PFSK-1 (cell line): ENCODE measurements around the gene TRERF1.

Experiments
- POLR2AphosphoS5 ChIP-seq: IDR thresholded peaks from 2 replicates; pipeline ENCODE4 v1.6.1; 2012; ENCODE audit warnings: low read depth, mild to moderate bottlenecking, control low read depth, low read length, moderate library complexity
- SIN3A ChIP-seq: IDR thresholded peaks from 2 replicates; pipeline ENCODE4 v1.6.1; 2012; ENCODE audit warnings: mild to moderate bottlenecking, low read length, moderate library complexity, borderline replicate concordance; ENCODE audit not compliant: insufficient read depth
- TAF1 ChIP-seq: IDR thresholded peaks from 2 replicates; pipeline ENCODE4 v1.6.1; 2012; ENCODE audit warnings: low read length, control low read depth, borderline replicate concordance; ENCODE audit not compliant: insufficient read depth
- TF ChIP-seq, protein P1 (sequence below), 2 experiments: IDR thresholded peaks; 2 replicates each; pipeline versions ENCODE4 v1.6.1 to v1.8.0; 2011 to 2012; ENCODE audit warnings: low read depth in 2 of 2, low read length in 2 of 2, control low read depth in 1 of 2, inconsistent platforms in 1 of 2, mild to moderate bottlenecking in 1 of 2, moderate library complexity in 1 of 2; ENCODE audit not compliant: insufficient read depth in 1 of 2

DNA sequence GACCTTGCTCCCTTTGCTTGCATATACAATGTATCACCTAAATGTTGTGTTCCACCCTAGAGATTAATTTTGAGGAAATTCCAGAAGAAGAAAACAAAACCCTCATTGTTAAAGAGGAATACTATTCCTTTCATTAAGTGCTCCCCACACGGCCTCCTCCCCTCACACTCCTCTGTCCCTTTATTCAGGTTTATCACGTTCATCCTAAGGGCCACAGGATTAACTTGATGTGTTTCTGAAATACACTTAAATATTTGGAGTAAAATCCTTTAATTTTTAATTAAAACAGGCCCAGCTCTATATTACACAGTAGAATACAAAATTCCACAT, 144.6 kb downstream of the TRERF1 start:
- TF ChIP-seq POLR2AphosphoS5 (no peak), TAF1 (no peak), SIN3A (no peak)
- TF ChIP-seq, protein P1, sequence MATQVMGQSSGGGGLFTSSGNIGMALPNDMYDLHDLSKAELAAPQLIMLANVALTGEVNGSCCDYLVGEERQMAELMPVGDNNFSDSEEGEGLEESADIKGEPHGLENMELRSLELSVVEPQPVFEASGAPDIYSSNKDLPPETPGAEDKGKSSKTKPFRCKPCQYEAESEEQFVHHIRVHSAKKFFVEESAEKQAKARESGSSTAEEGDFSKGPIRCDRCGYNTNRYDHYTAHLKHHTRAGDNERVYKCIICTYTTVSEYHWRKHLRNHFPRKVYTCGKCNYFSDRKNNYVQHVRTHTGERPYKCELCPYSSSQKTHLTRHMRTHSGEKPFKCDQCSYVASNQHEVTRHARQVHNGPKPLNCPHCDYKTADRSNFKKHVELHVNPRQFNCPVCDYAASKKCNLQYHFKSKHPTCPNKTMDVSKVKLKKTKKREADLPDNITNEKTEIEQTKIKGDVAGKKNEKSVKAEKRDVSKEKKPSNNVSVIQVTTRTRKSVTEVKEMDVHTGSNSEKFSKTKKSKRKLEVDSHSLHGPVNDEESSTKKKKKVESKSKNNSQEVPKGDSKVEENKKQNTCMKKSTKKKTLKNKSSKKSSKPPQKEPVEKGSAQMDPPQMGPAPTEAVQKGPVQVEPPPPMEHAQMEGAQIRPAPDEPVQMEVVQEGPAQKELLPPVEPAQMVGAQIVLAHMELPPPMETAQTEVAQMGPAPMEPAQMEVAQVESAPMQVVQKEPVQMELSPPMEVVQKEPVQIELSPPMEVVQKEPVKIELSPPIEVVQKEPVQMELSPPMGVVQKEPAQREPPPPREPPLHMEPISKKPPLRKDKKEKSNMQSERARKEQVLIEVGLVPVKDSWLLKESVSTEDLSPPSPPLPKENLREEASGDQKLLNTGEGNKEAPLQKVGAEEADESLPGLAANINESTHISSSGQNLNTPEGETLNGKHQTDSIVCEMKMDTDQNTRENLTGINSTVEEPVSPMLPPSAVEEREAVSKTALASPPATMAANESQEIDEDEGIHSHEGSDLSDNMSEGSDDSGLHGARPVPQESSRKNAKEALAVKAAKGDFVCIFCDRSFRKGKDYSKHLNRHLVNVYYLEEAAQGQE (IDR thresholded peaks at IDR 0.05; ENCODE audit: insufficient read depth in 1 of 2, low read depth in 2 of 2, low read length in 2 of 2): no peak
